GM18907 (cell line): Measurements from ENCODE around the gene SYPL1.
A peak's percentile ranks its signal among the peaks of the same experiment; 100 is the strongest.

Source experiments
- ATAC-seq: cut with Tn5 transposase; IDR thresholded peaks from one replicate; pipeline ENCODE4 v1.9.1; 2021; ENCODE audit warnings: mild to moderate bottlenecking, moderate library complexity; ENCODE audit not compliant: unreplicated experiment

Gene SYPL1

DNA sequence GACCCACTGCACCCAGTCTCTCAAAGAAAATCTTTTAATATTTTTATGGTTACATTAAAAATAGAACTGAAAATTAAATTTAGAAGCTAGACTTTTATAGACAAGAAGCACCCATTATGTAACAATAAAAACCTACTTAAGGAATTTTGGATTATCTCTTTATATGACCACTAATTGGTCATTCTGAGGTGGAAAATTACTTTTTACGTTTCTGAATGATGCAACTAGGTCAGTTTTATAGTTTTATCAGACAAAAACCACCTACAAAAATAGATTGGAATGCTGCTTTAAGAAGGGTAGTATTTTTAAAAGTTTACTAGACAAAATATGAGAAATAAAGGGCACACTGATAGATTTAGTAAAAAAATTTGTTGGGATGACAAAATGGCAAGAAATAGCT lies 16.5 kb downstream of the SYPL1 start:
- ATAC-seq = no peak

DNA sequence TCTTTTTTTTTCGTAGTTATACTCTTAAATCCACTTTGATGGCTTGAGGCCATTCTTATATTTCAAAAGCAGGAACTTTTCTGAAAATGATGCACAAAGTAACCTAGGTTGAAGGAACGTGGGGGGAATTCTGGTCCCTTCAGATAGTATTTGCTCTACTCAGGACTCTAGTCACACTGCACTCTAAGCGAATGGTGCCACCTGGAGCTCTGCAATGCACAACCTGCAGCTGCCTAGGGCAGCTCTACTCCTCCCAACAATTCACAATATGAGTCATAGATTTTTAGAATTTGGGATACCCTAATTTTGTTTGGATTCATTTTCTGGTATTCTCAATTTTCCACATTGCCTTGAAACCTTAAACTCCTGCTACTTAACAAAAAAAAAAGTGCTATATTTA lies 17.3 kb downstream of the SYPL1 start:
- ATAC-seq = no peak

DNA sequence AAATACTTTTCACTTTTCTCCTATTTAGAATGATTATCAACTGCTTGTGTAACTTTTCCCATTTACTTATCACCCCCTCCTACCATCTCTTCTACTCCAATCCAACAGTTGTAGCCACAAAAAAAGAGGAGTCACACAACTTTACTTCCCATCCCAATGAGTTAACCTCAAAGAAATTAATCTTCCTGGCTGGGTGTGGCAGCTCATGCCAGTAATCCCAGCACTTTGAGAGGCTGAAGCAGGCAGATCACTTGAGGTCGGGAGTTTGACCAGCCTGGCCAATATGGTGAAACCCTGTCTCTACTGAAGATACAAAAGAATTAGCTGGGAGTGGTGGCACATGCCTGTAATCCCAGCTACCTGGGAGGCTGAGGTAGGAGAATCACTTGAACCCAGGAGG lies 19.9 kb downstream of the SYPL1 start:
- ATAC-seq = no peak

DNA sequence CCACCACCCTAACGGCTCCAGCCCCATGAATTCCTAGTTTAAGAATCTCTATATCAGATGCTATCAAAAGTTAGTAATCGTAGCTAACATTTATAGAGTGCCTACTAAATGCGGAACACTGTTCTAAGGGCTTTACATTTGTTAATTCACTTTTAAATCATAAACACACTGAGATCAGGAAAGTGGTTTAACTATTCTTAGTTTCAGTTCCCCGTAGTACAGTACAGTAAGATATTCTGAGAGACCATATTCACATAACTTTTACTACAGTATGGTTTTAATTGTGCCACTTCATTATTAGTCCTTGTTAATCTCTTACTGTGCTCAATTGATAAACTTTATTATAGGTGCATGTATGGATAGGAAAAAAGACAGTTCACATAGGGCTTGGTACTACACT lies 22.5 kb downstream of the SYPL1 start:
- ATAC-seq = peak; percentile 91

DNA sequence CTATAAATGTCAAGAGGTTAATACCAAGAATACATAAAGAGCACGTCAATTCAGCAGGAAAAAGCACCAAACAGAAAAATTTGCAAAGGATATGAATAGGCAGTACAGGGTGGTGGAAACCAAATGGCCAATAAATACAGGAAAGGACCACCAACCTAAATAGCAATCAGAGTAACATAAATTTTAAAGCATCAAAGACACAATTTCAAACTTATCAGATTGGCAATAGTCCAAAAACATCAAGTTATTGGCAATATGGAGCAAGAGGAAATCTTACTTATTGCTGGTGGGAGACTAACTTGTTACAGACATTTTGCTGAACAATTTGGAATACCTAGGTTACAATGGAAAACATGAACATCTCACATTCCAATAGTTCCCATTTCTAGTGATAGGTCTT lies 24.1 kb downstream of the SYPL1 start:
- no peak for ATAC-seq

DNA sequence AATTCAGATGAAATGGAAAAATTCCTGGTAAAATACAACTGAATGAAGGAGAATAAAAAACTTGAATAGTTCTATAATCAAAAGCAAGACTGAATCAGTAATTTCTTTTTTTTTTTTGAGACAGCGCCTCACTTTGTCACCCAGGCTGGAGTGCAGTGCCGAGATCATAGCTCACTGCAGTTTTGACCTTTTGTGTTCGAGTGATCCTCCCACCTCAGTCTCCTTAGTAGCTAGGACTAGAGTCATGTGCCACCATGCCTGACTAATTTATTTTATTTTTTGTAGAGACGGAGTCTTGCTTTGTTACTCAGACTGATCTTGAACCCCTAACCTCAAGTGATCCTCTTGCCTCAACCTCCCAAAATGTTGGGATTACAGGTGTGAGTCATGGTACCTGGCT lies 26.1 kb downstream of the SYPL1 start:
- ATAC-seq = no peak

DNA sequence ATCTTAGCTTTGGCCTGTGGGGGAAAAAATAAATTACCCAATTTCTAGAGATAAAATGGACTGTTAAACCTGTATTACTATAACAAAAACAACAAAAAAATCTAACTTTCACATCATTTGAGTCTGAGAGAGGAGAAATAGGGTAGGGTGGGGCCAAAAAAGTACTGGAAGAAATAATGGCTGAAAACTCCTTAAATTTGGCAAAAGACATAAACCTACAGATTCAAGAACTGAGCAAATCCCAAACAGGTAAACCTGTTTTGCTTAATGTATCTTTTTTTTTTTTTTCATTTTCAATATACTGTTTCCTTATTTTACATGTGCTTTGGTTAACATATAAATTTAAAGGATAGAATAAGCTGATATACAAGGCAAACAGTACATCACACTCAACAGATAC lies 27.1 kb downstream of the SYPL1 start:
- no peak for ATAC-seq

DNA sequence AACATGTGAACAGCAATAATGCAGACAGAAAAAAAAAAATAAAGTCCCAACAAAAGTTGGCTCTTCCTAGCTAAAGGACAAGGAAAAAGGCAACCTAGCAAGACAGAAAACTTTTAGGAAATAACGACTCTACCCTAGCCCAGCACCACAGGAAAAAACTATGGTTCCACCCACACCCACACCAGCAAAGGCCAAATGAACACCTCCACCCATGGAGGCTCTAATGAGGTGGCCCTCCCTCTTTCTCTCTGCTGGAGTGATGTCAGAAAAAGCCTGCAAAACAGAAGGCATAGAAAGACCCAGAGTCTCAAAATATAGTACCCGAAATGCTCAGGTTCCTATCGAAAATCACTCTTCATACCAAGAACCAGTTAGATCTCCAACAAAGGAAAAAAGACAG lies 28.4 kb downstream of the SYPL1 start:
- ATAC-seq = no peak

DNA sequence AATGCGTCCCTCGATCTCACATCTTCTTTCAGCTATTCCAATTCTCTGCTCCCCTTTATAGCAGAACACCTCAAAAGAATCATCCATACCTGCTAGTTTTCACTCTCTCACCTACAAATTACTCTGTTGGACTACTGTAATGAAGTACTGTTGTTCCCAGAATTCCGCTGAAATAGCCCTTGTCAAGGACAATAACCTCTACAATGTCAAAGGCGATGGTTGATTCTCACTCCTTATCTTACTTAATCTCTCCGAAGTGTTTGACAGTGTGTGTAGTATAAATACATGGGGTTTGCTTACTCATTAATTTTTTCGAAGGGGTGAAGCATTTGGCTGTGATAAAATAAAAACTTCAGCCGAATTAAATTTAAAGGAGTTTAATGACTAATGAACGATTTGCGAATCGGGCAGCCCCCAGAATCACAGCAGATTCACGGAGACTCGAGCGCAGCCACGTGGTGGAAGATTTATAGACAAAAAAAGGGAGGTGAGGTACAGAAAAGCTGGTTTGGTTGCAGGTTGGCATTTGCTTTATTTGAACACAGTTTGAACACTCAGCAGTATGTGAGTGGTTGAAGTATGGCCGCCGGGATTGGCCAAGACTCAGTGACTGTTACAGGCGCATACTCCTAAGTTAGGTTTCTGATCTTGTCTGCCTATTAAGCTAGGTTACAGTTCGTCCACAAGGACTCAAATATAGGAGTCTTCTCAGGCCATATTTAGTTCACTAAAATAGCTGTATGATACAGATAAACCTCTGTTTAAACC lies 29.8 kb downstream of the SYPL1 start:
- ATAC-seq = no peak

DNA sequence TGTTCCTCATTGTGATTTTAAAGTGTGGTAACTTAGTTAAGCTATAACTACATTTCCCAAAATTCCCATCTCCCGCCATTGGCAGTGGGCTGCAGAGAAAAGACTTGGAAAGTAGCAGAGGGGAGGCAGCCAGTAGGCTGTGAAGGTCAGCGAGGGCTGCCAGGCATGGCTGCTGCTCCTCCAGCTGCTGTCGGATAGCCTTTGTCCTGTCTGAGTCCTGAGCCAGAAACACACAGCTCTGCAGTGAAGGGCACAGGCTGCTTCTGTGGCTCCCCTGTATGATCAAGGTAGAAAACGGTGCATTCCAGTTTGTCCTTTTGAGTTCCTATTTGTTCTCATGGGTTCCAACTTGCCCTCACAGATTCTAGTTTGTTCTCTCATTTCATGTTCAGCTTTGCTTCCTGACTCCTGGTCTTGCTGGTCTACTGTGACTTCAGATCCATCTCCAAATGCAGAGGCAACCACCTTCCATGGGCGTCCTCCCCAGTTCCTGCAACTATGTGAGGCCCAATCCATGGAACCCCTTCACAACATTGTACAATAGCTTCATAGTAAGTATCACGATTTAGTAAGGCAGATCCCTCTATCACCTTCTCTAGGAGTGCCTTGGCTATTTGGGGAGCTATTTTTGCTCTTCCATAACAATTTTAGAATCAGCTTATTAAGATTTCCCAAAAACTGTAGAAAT lies 31.7 kb downstream of the SYPL1 start:
- no peak for ATAC-seq

DNA sequence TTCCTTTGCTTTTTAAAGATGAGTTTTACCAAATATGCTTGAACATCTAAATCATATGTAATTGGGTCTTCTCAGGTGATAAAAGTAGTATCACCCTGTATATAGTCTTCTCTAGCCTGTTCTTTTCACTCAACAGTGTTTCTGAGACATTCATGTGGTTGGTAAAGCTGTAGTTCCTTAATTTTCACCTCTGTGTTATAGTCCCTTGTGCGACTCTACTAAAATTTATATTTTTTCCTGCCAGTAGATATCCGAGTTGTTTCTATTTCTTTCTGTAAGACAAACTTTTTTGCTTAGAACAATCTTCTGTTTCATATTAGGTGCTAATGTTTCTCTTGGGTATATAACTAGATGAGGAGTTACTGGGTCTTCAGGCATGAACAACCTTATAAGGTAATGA lies 35.6 kb downstream of the SYPL1 start:
- no peak for ATAC-seq

DNA sequence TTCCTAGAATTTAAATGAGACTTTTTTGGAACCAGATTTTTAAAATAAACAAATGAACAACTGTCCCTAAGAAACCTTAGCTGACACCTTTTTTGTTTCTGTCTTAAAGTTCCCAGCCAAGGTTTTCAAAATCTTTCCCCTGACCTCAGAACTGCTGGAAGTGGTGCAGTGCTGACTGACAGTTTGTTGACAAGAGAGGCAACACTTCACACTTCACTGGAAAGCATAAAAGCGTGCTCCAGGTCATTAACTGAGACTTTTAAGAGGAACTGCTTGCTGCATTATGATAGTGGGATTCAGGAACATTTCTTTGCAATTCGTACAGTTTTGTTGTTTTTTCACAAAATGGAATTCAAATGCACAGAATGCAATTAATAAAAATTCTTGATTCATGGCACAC lies 36.2 kb downstream of the SYPL1 start:
- no peak for ATAC-seq

DNA sequence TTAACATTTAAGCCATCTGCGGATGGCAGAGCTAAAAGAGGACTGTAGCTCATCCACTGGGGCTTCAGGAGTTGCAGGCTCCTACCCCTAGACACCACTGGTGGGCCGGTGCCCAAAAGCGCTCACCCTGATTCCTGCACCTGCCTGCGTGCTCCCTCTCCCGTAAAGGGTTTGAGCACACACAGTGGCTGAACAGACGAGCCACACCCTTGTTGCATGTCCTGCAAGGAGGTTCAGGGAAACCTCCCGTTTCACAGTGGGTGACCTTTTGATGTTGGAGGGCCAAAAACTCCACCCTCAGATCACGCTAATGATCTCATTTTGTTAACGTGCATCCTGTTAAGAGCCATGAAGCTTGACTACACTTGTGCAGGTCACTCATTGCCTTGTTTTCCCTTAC lies 37.9 kb downstream of the SYPL1 start:
- no peak for ATAC-seq

DNA sequence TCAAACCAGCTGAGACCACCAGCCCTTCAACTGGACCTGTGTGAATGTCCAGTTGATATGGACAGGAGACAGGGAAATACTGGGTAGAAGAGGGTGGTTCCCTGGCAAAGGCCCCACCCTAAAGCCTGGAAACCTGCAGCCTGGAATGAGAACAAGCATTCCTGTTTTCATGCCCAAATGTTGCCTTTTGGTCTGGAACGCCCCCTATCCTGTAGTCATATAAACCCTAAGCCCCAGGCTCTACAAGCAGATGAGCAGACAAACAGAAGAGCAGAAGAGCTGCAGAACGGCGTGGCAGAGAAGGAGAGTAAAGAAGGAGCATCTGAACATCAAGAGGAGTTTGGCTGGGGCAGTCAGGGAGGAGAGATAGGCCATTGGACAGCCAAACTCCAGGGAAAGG lies 38.4 kb downstream of the SYPL1 start:
- no peak for ATAC-seq

DNA sequence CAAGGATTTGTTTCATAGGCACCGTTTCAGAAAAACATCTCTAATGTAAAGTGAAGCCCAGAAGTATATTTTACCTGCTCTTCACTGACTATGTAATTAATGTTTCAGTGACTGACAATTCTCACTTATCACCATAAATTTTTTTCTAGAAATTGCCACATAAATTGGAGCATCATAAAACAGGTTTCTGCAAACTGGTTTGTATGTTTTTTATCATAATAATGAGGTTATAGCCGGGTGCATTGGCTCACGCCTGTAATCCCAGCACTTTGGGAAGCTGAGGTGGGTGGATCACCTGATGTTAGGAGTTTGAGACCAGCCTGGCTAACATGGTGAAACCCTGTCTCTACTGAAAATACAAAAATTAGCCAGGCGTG lies 39.4 kb downstream of the SYPL1 start:
- no peak for ATAC-seq

DNA sequence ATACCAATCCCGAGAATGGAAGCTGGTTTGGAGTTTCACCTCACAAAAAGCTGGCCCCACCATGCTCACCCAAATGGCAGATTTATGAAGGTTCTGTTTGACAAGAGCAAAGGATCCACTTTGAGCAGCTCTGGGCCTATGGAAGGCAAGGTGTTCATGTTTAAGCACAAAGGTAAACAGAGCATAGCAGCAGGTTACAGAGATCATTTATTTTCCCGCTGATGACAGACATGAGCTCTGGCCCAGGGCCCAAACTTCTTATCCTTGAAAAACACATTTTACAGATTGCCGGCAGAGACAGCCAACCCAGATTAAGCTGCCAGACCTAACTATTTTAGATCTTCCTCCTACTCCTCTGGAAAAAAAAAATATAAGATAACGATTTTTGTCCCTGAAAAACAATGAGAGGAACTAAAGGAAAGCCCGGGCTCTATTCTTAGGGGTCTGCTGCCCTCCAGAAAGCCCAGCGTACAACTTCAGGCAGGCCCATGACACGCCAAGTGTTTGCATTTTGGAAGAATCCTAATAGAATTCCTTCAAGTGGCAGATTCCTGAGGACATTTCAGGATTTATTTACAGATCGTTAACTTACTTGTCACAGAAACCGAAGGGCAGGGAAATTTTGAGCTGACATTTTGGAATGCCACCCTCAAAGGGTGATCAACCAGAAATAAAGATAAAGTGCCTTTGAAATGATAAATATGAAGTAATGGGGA lies 40.0 kb downstream of the SYPL1 start:
- no peak for ATAC-seq

DNA sequence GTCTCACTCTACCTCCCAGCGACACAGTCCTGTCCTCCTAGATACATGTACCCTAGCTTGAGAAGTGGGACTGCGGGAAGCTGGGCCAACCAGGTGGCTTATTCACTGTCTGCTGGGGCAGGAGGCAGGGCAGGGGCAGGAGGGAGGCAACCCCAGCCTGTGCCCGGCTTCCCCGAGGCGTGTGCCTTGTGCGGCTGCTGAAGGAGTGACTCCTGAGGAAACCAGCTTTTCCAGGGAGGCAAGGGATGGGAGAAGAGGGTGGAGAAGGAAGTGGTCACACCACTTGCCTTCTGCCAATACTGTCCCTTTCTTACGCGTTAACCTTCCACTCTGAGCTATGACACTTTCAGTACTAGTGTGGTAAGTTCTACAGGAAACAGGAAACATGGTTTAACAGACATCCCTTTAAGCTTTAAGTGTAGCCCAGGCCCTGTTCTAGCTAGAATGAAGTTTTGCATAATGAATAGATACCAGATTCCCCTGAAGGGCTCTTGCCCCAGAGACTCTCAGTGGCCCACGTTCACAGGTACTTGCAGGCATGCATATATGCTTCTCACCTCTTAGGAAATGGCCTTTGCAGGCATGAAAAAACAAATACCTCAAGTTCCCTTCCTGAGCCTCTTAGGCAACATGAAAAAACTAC lies 40.6 kb downstream of the SYPL1 start:
- ATAC-seq = peak; percentile 96

DNA sequence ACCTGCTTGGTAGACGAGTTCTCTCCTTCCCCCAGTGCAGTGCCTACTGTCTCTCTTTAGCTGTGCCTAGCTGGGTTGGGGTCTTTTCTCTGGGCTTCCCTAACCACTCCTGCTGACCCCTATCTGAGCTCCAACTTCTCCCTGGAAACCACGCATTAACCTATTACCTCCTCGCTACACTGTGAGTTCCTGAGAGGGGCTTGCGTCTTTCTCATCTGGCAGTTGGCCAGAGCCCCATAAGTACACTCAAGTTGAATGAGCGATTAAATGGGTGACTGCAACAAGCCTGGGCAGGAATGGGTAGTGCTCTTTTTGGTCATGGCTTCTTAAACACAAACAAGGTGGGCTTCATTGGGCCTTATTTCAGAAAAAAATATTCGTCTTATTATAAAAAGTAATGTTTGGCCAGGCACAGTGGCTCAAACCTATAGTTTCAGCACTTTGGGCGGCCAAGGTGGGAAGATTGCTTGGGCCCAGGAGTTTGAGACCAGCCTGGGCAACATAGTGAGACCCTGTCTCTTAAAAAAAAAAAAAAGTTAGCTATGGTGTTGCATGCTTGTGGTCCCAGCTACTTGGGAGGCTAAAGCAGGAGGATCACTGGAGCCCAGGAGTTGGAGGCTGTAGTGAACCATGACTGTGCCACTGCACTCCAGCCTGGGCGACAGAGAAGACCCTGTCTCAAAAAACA lies 41.4 kb downstream of the SYPL1 start:
- ATAC-seq = no peak

DNA sequence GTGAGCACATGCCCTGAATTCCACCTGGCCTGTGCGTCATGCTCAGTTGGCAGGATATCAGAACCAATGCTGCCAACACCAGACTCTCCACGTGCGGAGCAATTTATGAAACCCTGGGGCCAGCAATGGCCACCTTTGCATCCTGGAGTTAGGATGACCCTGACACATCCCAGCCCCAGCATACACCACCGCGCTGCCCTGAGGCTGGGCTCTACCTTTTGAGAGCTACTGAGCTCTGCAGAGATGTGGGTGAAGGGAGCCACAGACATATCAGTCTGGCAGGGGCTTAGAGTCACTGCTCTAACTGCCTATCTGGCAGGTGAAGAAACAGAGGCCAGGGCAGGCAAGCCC lies 41.9 kb downstream of the SYPL1 start:
- no peak for ATAC-seq

DNA sequence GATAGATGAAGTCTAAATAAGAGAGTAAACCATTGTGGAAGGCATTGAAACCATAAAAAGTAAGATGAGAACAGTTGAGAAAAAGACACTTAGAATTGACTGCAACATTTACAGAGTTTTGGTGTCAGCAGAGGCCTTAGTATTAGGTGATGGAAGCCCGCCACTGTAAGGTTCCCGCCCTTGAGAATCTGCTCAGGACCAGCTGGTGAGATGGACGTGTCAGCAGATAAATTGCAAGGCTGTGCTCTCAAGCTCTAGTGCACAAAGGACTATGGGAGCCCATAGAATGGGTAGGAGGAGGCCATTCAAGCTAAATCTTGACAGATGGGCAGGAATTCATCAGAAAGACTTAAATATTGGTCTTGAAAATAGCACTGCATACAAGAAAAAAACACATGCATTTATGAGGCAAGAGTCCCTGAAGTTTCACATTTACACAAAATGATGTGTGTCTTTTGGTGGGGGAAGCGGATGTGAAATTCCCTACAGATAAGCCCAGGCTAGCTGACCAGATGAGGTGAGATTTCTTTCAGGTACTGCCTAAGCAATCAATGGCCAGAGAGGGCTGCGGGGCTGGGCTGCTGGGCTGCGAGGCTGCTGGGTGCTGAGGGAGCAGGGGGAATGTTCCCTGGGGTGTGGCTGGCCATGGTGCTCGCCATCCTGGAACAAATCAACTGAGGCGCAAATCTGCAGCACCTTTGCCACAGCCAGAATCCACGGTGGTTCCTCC lies 42.5 kb downstream of the SYPL1 start:
- no peak for ATAC-seq

DNA sequence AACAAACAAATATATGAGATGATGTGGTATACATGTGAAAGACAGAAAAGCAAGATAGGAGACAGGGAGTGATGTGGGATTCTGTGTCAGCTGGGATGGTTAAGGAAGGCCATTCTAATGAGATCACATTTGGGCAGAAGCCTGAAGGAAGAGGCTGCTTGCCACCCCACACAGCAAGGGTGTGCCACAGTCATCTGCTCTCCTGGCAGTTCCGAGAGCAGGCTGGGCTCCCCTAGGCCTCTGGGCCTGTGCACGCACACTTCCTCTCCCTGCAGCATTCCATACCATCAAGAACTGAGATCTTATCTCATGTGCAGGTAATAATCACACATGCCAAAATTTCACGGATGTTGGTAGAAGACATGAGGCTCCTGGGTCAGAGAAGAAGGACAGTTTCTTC lies 43.1 kb downstream of the SYPL1 start:
- no peak for ATAC-seq
